Glomerular endothelial cell (primary cell): ENCODE data around the gene ME3. TPM values are rescaled to one million over a fixed set of nuclear protein-coding genes. Genes with fewer than 3 reads are reported as not detected.
"Not testable (repeated sequence)": the region's sequence is repeated elsewhere in the genome, so short reads cannot be mapped to it uniquely, and the experiment has no call there.

Experiments
- DNase-seq: peaks from one replicate; pipeline ENCODE4 v3.0.0-alpha.2; 2011; ENCODE audit warnings: low read depth, low spot score; ENCODE audit errors: extremely low read depth
- total RNA-seq: library from RNA; depleted of rRNA; stranded (reverse); fragments of >200 nt; gene quantifications from 2 replicates; pipeline ENCODE4 v1.2.3, GENCODE V29; 2015

Gene ME3
- total RNA-seq, 1 donor from 2014 or later, result 35.1 TPM

DNA sequence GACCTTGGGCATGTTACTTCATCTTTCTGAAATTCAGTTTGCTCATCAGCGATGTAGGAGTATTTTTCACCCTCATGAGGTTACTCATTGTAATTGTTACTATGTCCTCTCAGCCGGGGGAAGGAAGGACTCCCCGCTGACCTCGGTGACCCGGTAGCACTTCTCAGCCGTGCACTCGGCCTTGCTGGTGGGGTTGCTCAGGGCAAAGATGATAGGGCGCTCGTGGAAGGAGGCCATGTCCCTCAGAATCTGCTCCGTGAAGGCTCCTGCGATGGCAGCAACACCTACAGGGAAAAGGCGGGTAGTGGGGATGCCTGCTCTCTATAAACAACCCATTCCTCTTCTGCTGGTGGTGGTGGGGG lies 225.5 kb downstream of the ME3 start:
- no peak for DNase-seq

DNA sequence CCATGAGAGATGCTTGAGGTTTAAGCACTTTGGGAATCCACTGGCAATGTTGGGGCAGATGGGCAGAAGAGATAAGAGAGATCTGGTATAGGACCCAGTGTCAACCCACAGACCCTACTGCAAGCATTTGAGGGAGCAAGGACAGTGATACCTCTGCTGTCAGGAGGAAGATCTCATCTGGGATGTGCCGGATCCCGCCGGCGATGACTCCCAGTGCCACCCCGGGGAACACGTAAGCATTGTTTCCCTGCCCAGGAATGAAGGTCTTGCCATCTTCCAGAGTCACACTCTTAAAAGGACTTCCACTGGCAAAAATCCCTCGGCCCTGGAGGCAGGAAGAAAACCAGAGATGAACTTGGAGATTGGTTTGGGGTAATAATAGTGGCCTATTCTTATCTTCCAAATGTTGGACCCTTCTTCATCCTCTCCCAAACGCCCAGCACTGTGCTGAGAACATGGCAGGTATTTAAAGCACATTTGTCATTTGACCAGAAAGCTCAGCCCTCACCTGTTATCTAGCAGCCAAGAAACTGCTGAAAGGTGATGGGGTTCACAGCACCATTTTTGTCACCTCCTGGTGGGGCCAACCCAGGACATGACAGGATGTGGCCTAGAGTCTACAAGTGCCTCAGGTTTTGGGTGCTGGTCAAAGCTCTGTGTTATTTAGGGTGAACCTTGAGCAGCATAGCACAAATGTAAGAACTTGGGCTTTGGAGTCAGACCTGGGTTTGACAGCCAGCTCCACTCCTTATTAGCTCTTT lies 226.1 kb downstream of the ME3 start:
- DNase-seq, result no peak

DNA sequence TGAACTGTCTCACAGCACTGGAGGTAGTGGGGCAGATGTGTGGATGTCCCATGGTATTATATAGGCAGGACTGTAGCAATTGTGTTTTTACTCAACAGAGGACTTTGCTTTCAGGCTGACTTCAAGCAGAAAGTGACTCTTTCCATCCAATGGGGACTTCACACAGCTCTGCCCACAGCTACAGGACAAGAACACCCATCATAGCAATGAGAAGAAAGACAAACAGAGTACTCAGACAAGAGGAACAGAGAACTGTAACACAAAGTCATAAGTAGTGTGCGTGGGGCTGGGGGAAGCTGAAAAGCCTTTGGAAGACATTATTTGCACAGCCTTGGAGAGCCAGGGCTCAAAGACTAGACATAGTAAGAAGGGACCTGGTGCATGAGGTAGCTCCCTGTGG lies 227.4 kb downstream of the ME3 start:
- DNase-seq, result no peak

DNA sequence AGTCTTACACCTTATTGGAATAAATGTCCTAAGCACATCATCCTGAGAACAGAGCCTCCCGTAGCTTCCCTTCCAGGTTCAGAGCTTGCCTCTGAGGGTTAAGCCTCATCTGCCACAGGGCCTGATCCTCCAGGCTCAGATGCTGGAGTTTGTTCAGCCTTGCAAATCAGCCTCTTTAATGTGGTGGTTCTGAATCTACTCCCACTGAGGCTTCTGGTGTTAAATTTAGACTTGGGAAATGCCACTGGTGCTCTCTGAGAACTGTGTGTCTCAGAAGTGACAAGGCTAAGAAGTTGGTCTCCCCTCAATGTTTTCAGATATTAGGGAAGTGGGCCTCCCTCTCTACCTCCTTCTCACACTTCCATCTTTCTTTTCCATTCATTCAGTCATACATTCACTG lies 229.0 kb downstream of the ME3 start:
- no peak for DNase-seq

DNA sequence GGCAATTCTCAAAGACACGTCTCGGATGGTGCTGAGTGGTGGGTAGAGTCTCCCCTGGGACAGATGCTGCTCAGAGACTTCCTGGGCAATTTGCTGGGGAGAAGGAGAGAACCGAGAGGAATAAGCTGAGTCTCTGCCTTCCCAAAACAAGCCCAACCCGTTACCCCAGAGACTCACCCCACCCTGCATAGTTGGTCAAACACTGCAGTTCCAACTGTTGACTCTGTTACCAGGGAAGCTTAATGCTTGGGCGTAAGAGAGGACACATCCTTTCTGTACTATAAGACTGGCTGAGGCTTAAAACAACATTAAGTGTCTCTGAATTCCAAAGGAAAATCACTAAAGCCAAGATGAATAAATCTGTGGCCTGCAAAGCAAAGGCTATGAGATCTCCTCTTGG lies 229.6 kb downstream of the ME3 start:
- no peak for DNase-seq

DNA sequence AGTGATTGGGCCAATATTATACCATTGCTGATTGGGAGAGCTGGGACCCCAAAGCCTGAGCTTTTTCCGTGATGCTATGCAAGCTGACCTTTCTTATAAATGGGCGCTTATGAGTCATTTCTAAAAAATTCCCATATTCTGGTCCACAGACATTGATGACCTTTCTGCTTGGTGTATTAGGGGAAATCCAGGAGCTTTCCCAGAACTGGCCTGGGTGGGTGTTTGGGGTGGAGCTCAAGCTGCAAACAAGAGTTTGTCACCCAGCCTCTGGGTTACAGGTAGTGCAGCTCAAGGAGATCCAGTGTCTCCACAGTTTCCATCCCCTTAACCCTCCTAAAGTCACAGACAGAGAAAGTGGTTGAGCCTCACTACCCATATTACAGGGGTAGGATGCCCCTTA lies 230.0 kb downstream of the ME3 start:
- no peak for DNase-seq

DNA sequence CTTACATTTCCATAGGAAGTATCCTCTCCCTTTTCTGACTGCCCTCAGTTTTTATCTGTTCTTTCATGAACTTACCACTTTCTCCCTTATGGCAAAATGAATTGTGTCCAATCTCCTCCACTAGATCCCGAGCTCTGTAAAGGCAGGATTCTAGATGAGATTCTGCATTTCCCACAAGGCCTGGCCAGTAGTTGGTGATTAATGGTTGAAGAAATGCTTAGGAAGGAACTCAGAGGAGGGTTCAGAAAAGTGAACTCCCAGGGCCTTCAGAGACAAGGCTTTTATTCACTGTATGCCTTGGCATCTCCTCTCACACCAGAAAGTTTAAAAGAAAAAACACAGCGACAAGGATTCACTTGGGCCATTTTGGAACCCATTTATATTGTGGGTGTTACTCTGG lies 231.6 kb downstream of the ME3 start:
- DNase-seq, result no peak

DNA sequence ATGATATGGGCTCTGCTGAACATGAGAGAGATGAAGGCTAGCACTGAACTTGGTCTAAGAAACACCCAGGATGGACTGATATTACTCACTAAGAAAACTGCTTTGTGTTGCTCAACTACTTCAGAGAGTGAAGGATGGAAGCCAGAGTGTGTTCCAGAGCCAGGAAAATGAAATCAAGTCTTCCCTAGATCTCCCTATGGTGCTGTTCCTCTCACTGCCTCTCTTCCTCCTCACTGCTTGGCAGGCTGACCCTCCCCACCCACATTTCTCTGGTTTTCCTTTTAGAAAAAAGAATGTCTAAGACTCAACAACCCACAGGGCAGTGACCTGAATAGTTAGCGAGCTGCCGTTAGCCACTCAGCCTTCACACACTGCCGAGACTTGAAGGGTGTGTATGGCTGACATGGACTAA lies 232.1 kb downstream of the ME3 start:
- DNase-seq, result no peak

DNA sequence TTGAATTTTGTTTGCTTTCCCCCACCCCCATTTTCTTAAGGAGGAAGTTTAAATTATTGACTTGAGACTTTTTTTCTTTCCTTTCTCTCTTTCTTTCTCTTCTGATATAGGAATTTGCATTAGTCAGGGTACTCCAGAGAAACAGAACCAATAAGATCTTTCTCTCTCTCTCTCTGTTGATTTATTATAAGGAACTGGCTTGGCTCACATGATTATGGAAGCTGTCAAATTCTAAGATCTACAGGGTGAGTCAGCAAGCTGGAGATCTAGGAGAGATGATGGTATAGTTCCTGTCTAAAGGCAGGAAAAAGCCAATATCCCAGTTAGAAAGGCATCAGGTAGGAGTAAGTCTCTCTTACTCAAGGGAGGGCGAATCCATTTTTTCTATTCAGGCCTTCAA lies 233.7 kb downstream of the ME3 start:
- DNase-seq, result no peak

DNA sequence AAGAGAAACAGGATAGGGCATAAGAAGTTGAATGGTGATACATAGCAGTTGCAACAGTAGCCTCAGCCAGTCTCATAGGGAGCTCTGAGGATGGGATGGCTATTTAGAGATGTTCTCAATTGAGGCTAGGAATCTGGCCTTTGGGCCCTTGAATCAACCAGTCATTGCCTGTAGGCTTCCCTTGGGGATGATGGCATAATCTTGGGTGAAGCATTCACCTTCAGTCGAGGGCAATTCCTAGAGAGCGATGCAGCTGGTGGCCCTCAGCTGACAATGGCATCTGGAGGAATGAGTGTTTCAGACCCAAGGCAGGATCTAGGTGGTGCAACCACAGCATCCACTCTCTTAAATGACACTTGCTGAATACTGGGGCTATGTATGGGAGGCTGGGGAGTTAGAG lies 236.7 kb downstream of the ME3 start:
- DNase-seq, result no peak

DNA sequence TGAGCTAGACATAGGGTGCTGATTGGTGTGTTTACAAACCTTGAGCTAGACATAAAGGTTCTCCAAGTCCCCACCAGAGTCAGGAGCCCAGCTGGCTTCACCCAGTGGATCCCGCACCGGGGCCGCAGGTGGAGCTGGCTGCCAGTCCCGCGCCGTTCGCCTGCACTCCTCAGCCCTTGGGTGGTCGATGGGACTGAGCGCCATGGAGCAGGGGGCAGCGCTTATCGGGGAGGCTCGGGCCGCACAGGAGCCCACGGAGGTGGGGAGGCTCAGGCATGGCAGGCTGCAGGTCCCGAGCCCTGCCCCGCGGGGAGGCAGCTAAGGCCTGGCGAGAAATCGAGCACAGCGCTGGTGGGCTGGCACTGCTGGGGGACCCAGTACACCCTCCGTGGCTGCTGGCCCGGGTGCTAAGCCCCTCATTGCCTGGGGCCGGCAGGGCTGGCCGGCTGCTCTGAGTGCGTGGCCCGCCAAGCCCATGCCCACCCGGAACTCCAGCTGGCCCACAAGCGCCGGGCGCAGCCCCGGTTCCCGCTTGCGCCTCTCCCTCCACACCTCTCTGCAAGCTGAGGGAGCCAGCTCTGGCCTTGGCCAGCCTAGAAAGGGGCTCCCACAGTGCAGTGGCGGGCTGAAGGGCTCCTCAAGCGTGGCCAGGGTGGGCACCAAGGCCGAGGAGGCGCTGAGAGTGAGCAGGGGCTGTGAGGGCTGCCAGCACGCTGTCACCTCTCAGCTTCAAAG lies 238.9 kb downstream of the ME3 start:
- not testable (repeated sequence) for DNase-seq

DNA sequence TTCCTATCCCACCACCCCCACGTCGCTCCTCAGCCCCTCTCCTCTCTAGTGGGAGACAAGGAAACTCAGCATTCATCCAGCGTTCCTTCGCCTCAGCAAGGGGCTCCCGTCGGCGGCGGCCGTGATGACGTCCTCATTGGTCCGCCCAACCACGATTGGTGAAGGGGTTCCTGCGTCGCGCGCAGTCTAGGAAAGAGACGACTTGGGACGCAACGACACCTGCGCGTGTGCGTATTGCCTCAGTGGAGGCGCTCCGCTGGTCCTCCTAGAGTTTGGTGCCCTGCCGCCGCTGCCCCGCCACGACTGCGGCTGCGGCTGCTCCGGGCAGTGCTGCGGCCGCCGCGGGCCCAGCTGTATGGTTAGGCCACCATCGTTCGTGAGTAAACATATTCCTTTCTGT lies 241.2 kb downstream of the ME3 start:
- DNase-seq, result no peak

DNA sequence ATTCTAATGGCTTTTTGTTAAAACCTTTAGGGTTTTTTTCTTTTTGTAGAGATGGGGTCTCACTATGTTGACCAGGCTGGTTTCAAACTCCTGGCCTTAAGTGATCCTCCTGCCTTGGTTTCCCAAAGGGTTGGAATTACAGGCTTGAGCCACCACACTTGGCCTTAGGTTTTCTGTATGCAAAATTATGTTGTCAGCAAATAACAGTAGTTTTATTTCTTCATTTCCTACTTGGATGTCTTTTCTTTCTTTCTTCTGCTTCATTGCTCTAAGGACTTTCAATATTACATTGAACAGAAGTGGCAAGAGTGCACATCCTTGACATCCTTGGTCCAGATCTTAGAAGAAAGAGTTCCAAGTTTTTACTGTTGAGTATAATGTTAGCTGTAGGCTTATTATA lies 245.0 kb downstream of the ME3 start:
- DNase-seq, result no peak

DNA sequence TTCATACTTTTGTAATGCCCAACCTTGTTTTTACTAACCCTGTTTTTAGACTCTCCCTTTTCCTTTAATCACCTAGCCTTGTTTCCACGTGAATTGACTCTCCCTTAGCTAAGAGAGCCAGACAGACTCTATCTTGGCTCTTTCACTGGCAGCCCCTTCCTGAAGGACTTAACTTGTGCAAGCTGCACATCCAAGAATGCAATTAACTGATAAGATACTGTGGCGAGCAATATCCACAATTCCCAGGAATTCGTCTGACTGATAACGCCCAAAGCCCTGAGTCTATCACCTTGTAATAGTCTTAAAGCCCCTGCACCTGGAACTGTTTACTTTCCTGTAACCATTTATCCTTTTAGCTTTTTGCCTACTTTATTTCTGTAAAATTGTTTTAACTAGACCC lies 248.9 kb downstream of the ME3 start:
- DNase-seq, result not testable (repeated sequence)

DNA sequence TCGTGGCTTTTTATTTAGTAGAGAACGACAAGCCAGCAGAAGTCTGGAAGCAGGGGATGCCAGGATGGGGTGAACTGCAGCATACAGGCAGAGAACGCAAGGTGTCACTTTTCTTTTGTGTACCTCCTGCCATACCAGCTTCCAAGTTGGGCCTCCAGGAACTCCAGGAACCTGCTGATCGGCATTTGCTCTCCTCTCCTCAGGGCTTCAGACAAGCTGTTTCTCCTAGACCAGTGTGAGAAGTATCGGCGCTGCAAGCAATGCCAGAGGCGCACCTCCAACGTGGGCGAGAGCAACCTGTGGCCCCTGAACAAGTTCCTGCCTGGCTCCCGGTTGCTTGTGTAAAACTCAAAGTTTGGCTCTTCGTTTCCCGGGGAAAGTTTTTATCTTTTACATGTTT lies 250.0 kb downstream of the ME3 start:
- no peak for DNase-seq

DNA sequence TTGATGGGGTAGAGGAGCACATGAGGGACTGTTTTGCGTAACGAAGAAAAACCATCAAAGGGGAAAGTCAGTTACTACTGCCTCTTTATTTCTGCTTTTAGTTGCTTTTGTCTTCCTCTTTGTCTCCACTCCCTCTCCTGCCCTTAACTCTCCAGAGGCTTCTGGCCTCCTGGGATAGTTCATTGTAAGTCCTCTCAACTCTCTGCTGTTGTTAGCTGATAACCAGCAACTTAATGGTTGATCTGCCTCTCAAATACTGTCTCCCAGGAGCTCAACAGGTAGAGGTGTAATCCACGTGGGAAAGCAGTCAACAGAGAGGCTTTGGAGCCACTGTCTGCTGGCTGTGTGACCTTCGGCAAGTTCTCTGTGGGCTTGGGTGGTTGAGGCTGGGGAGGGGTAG lies 250.5 kb downstream of the ME3 start:
- no peak for DNase-seq

DNA sequence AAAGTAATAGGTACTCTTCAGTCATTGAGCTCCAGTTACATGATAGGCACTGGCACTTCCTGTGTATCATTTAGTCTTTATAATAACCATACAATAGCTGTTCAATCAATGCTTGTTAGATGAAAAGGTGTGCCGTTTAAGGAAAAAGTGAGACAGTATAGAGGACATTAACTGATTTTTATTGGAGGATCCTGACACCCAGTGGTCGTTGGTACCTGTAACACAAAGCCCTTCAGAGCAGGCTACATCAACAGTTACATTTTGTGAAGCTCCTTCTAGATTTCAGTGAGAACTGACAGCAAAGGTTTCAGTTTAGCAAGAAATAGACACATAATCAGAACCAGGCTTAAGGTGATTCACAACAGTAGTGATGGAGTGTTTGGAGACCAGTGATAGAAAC lies 253.5 kb downstream of the ME3 start:
- no peak for DNase-seq

DNA sequence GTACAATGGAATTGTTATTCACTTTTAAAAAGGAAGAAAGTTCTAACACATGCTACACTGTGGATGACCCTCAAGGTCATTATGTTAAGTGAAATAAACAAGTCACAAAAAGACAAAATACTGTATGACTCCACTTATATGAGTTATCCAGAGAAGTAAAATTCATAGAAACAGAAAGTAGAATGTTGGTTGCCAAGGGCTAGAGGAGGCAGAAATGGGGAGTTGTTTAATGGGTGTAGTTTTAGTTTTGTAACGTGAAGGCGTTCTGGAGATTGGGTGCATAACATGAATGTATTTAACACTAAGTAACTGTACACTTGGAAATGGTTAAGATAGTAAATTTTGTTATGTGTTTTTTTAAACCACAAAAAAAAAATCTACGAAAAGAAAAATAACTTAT lies 253.9 kb downstream of the ME3 start:
- DNase-seq, result no peak

DNA sequence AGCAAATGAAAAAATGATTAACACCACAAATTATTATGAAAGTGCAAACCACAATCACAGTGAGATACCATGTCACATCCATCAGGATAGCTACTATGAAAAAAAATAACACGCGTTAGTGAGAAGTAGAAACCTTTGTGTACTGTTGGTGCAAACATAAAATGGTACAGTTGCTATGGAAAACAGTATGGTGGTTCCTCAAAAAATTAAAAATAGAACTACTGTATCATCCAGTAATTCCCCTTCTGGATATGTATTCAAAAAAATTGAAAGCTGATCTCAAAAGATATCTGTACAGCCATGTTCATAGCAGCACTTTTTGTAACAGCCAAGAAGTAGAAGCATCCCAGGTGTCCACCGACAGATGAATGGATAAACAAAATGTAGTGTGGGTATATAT lies 254.3 kb downstream of the ME3 start:
- no peak for DNase-seq

DNA sequence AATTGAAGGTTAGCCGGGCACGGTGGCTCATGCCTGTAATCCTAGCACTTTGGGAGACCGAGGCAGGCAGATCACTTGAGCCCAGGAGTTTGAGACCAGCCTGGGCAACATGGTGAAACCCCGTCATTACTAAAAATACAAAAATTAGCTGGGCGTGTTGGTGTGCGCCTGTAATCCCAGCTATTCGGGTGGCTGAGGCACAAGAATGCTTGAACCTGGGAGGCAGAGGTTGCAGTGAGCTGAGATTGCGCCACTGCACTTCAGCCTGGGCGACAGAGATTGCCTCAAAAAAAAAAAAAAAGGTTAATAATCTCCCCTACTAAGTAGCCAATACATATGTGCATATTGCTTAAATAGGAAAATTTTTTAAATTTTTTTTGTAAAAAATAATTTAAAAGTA lies 255.5 kb downstream of the ME3 start:
- not testable (repeated sequence) for DNase-seq

DNA sequence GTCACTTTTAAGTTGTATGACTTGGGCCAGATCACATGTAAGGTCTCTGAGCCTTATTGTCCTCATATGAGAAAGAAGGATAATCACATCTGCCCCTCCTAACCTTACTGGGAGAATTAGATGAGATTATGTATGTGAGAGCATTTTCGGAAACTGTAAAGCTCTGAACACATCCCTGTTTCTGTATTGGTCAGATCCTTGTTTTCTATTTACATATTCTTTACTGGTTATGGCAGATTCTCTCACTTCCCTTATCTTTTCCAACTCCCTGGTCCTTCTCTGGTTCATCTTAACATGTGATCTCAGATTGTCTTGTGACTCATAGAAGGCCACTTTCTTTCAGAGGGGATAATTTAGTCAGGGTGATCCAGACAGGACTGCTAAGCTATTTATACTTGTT lies 255.9 kb downstream of the ME3 start:
- DNase-seq, result no peak

DNA sequence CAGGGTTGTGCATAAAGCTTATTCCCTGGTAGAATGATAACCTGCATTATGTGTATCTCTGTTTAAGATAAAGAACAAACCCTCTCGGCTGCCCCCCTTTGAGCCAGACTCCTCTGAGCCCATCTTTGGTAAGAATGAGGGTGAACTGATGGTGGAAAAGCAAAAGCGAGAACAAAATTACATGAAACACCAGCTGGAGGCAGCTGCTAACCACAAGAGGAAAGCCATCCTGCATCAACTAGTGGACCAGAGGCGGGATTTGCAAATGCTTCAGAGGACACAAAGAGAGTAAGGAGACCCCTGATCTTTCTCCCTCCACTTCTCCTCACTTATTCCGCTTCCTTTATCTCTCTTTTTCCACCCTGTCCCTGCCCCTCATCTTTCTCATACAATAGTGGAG lies 257.4 kb downstream of the ME3 start:
- no peak for DNase-seq

DNA sequence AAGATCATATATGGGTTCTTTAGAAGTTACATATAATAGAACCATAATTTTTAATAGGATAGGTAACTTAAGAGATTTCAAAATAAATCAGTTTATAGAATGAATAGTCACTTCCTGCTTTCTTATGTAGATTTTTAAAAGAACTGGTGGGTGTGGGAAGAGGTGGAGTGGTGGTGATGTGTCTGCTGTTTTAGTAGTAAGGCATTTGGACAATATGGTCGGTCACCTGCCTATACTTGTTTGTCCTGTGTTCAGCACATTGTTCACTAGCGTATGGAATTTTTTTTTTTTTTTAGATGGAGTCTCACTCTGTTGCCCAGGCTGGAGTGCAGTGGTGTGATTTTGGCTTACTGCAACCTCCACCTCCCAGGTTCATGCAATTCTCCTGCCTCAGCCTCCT lies 258.4 kb downstream of the ME3 start:
- DNase-seq, result no peak
